Neural crest cell (in vitro differentiated cells): Measurements from ENCODE around the gene PAPPA2. TPM values are rescaled to one million over a fixed set of nuclear protein-coding genes. Genes with fewer than 3 reads are reported as not detected.

Experiments
- DNase-seq: peaks from one replicate; pipeline ENCODE4 v3.0.0; 2021; ENCODE audit warnings: low read depth, mixed read lengths, low spot score
- H3K27ac Mint-ChIP-seq: one replicate; pipeline ENCODE4 v1.8.0; 2021; ENCODE audit warnings: mild to moderate bottlenecking, mixed read lengths; ENCODE audit not compliant: unreplicated experiment
- H3K27me3 Mint-ChIP-seq: 2 replicates; pipeline ENCODE4 v1.8.0; 2021; ENCODE audit warnings: low read depth, mild to moderate bottlenecking, mixed read lengths
- H3K36me3 Mint-ChIP-seq: 2 replicates; pipeline ENCODE4 v1.8.0; 2021; ENCODE audit warnings: low read depth, mild to moderate bottlenecking, mixed read lengths
- H3K4me1 Mint-ChIP-seq: 2 replicates; pipeline ENCODE4 v1.8.0; 2021; ENCODE audit warnings: mixed read lengths
- H3K4me3 Mint-ChIP-seq: one replicate; pipeline ENCODE4 v1.8.0; 2021; ENCODE audit warnings: mild to moderate bottlenecking, mixed read lengths
- H3K9me3 Mint-ChIP-seq: 2 replicates; pipeline ENCODE4 v1.8.0; 2021; ENCODE audit warnings: mixed read lengths
- total RNA-seq: library from RNA; stranded (reverse); gene quantifications from 2 replicates; pipeline ENCODE4 v1.2.1, GENCODE V29; 2021
- TF ChIP-seq, protein P1 (sequence below): fragments of 200-600 bp; sonication (generic); conservative IDR thresholded peaks from 2 replicates; pipeline ENCODE4 v1.5.0; 2021; ENCODE audit warnings: antibody characterized with exemption, mild to moderate bottlenecking

PAPPA2 gene
- total RNA-seq, 1 donor from 2014 or later: 0.79 TPM

- peaks cover 11% of the 10 kb centered on the region for H3K9me3 Mint-ChIP-seq
- no peaks in the 10 kb centered on the region for H3K4me1 Mint-ChIP-seq
- peaks cover 9% of the 10 kb centered on the region for H3K27me3 Mint-ChIP-seq
Measured at GRCh38 chr1:176648556-176648955, 185.6 kb downstream of the PAPPA2 start.

GRCh38 chr1:176656257-176656995, 193.5 kb downstream of the PAPPA2 start:
- peaks cover 4% of the 10 kb centered on the region for H3K9me3 Mint-ChIP-seq
- no peak overlapping the region for H3K4me3 Mint-ChIP-seq
- H3K4me1 Mint-ChIP-seq: peaks cover 5% of the 10 kb centered on the region
- TF ChIP-seq, protein P1, sequence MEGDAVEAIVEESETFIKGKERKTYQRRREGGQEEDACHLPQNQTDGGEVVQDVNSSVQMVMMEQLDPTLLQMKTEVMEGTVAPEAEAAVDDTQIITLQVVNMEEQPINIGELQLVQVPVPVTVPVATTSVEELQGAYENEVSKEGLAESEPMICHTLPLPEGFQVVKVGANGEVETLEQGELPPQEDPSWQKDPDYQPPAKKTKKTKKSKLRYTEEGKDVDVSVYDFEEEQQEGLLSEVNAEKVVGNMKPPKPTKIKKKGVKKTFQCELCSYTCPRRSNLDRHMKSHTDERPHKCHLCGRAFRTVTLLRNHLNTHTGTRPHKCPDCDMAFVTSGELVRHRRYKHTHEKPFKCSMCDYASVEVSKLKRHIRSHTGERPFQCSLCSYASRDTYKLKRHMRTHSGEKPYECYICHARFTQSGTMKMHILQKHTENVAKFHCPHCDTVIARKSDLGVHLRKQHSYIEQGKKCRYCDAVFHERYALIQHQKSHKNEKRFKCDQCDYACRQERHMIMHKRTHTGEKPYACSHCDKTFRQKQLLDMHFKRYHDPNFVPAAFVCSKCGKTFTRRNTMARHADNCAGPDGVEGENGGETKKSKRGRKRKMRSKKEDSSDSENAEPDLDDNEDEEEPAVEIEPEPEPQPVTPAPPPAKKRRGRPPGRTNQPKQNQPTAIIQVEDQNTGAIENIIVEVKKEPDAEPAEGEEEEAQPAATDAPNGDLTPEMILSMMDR: no peak
- no peaks in the 10 kb centered on the region for H3K36me3 Mint-ChIP-seq
- DNase-seq: no peak
- no peak overlapping the region for H3K27ac Mint-ChIP-seq
- peaks cover 10% of the 10 kb centered on the region for H3K27me3 Mint-ChIP-seq

More at GRCh38 chr1:176648556-176648955, 185.6 kb downstream of the PAPPA2 start:
- TF ChIP-seq, protein P1: no peak
- no peak for DNase-seq
- Mint-ChIP-seq H3K27ac (no peak overlapping the region), H3K36me3 (peaks cover 3% of the 10 kb centered on the region), H3K4me3 (no peak overlapping the region)

- no peak overlapping the region for H3K27ac Mint-ChIP-seq
- H3K4me1 Mint-ChIP-seq: no peaks in the 10 kb centered on the region
- no peaks in the 10 kb centered on the region for H3K36me3 Mint-ChIP-seq
- H3K9me3 Mint-ChIP-seq: peaks cover 5% of the 10 kb centered on the region
- TF ChIP-seq, protein P1: no peak
- H3K4me3 Mint-ChIP-seq: no peak overlapping the region
- H3K27me3 Mint-ChIP-seq: peaks cover 4% of the 10 kb centered on the region
- no peak for DNase-seq
Measured at GRCh38 chr1:176669782-176670181, 206.8 kb downstream of the PAPPA2 start.

DNA sequence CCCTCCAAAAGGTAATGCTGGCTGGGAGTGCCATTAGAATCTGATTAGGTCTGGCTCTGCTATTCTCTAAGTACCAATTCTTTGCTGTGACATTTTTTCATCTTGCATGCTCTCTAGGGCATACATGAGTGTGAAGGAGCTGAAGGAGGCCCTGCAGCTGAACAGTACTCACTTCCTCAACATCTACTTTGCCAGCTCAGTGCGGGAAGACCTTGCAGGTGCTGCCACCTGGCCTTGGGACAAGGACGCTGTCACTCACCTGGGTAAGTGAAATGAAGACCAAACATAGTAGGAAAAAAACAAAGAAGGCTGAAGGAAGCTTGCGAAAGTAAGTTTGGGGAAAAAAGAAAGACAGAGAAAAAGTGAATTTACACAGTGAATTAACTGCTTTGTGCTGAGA, 207.9 kb downstream of the PAPPA2 start:
- peaks cover 1% of the 10 kb centered on the region for H3K9me3 Mint-ChIP-seq
- H3K27ac Mint-ChIP-seq: no peak overlapping the region
- H3K4me3 Mint-ChIP-seq: no peak overlapping the region

GRCh38 chr1:176682830-176683535, 220.0 kb downstream of the PAPPA2 start:
- TF ChIP-seq, protein P1: no peak
- peaks cover 14% of the 10 kb centered on the region for H3K27me3 Mint-ChIP-seq
- no peaks in the 10 kb centered on the region for H3K4me1 Mint-ChIP-seq
- H3K4me3 Mint-ChIP-seq: no peak overlapping the region
- no peaks in the 10 kb centered on the region for H3K9me3 Mint-ChIP-seq
- no peak overlapping the region for H3K27ac Mint-ChIP-seq
- H3K36me3 Mint-ChIP-seq: no peaks in the 10 kb centered on the region
- DNase-seq: no peak

More for the DNA sequence above, 207.9 kb downstream of the PAPPA2 start:
- no peaks in the 10 kb centered on the region for H3K36me3 Mint-ChIP-seq
- H3K4me1 Mint-ChIP-seq: no peaks in the 10 kb centered on the region
- no peak for DNase-seq
- TF ChIP-seq, protein P1: no peak
- peaks cover 4% of the 10 kb centered on the region for H3K27me3 Mint-ChIP-seq
